Mesenchymal stem cell (in vitro differentiated cells and primary cell): Measurements from ENCODE around the gene CR1L. TPM values are rescaled to one million over a fixed set of nuclear protein-coding genes. Genes with fewer than 3 reads are reported as not detected.
A peak's percentile ranks its signal among the peaks of the same experiment; 100 is the strongest.

Experiments
- DNase-seq: peaks from one replicate; pipeline ENCODE4 v3.0.0-alpha.2; 2013
- H2AFZ ChIP-seq: one replicate; pipeline ENCODE4 v1.6.1; 2013; ENCODE audit warnings: low read depth, mild to moderate bottlenecking, control low read depth, inconsistent platforms, low read length, moderate library complexity
- H2AK5ac ChIP-seq: 2 replicates; pipeline ENCODE4 v1.6.1; 2013; ENCODE audit warnings: low read length, moderate library complexity, mild to moderate bottlenecking, inconsistent platforms; ENCODE audit not compliant: severe bottlenecking
- H2BK120ac ChIP-seq: one replicate; pipeline ENCODE4 v1.6.1; 2013; ENCODE audit warnings: low read depth, mild to moderate bottlenecking, inconsistent platforms, low read length, moderate library complexity
- H2BK12ac ChIP-seq, 2 experiments: one replicate each; pipeline ENCODE4 v1.6.1; 2013; ENCODE audit warnings: inconsistent platforms in 2 of 2, low read length in 2 of 2, mild to moderate bottlenecking in 2 of 2, moderate library complexity in 2 of 2, control low read depth in 1 of 2
- H2BK15ac ChIP-seq: one replicate; pipeline ENCODE4 v1.6.1; 2013; ENCODE audit warnings: mild to moderate bottlenecking, low read depth, inconsistent platforms; ENCODE audit not compliant: poor library complexity, severe bottlenecking
- H2BK5ac ChIP-seq: 2 replicates; pipeline ENCODE4 v1.6.1; 2013; ENCODE audit warnings: low read depth, mild to moderate bottlenecking, low read length, control low read depth, inconsistent platforms; ENCODE audit not compliant: poor library complexity, severe bottlenecking
- H3K14ac ChIP-seq, 2 experiments: one replicate each; pipeline ENCODE4 v1.6.1; 2013; ENCODE audit warnings: inconsistent platforms in 2 of 2, low read length in 2 of 2, control low read depth in 1 of 2, mild to moderate bottlenecking in 1 of 2, moderate library complexity in 1 of 2
- H3K18ac ChIP-seq, 2 experiments: one replicate each; pipeline ENCODE4 v1.6.1; 2013; ENCODE audit warnings: inconsistent platforms in 2 of 2, low read length in 2 of 2, control low read depth in 1 of 2, low read depth in 1 of 2, mild to moderate bottlenecking in 1 of 2
- H3K23ac ChIP-seq, 2 experiments: one replicate each; pipeline ENCODE4 v1.6.1; 2013; ENCODE audit warnings: inconsistent platforms in 2 of 2, low read length in 2 of 2, mild to moderate bottlenecking in 2 of 2, moderate library complexity in 2 of 2, control low read depth in 1 of 2
- H3K27ac ChIP-seq: 2 replicates; pipeline ENCODE4 v1.5.1; 2013; ENCODE audit warnings: mild to moderate bottlenecking, moderate library complexity, low read length, control low read depth, inconsistent platforms; ENCODE audit not compliant: poor library complexity, severe bottlenecking
- H3K27me3 ChIP-seq, 2 experiments: 2 replicates each; pipeline versions ENCODE4 v1.6.1 to v1.7.0; 2013; ENCODE audit warnings: low read length in 2 of 2, mild to moderate bottlenecking in 2 of 2, moderate library complexity in 2 of 2, control low read depth in 1 of 2, inconsistent platforms in 1 of 2; ENCODE audit not compliant: control insufficient read depth in 1 of 2, insufficient read depth in 1 of 2
- H3K36me3 ChIP-seq, 2 experiments: 2 replicates each; pipeline versions ENCODE4 v1.6.1 to v1.7.0; 2013; ENCODE audit warnings: low read length in 2 of 2, control low read depth in 1 of 2, inconsistent platforms in 1 of 2, low read depth in 1 of 2, mild to moderate bottlenecking in 1 of 2; ENCODE audit not compliant: insufficient read depth in 2 of 2, control insufficient read depth in 1 of 2
- H3K4ac ChIP-seq, 2 experiments: one replicate each; pipeline ENCODE4 v1.6.1; 2013; ENCODE audit warnings: inconsistent platforms in 2 of 2, low read length in 2 of 2, mild to moderate bottlenecking in 2 of 2, moderate library complexity in 2 of 2, control low read depth in 1 of 2, low read depth in 1 of 2
- H3K4me1 ChIP-seq: 2 replicates; pipeline ENCODE4 v1.6.1; 2013; ENCODE audit warnings: low read depth, low read length, control low read depth; ENCODE audit not compliant: control insufficient read depth, insufficient read depth
- H3K4me2 ChIP-seq: 2 replicates; pipeline ENCODE4 v1.6.1; 2013; ENCODE audit warnings: low read length, mild to moderate bottlenecking, inconsistent platforms; ENCODE audit not compliant: poor library complexity, severe bottlenecking
- H3K4me3 ChIP-seq, 2 experiments: 2 replicates each; pipeline versions ENCODE4 v1.5.1 to v1.7.0; 2013; ENCODE audit warnings: low read length in 2 of 2, mild to moderate bottlenecking in 2 of 2, control low read depth in 1 of 2, low read depth in 1 of 2; ENCODE audit not compliant: insufficient read depth in 1 of 2
- H3K79me1 ChIP-seq: replicated peaks from 2 replicates; pipeline ENCODE4 v1.6.1; 2013; ENCODE audit warnings: mild to moderate bottlenecking, control low read depth, low read length, inconsistent platforms; ENCODE audit not compliant: poor library complexity, severe bottlenecking
- H3K9ac ChIP-seq: 2 replicates; pipeline ENCODE4 v1.7.0; 2013; ENCODE audit warnings: mild to moderate bottlenecking, low read length, moderate library complexity
- H3K9me3 ChIP-seq: 2 replicates; pipeline ENCODE4 v1.7.0; 2013; ENCODE audit warnings: mild to moderate bottlenecking, low read length; ENCODE audit not compliant: control insufficient read depth
- H4K8ac ChIP-seq: one replicate; pipeline ENCODE4 v1.6.1; 2013; ENCODE audit warnings: inconsistent platforms, mild to moderate bottlenecking, low read length, moderate library complexity
- H4K91ac ChIP-seq: one replicate; pipeline ENCODE4 v1.6.1; 2013; ENCODE audit warnings: mild to moderate bottlenecking, low read length, inconsistent platforms
- WGBS: methylation state at CpG from one replicate; pipeline ENCODE4 v1.1.7; 2013; ENCODE audit warnings: mixed read lengths; 5-methylcytosine and 5-hydroxymethylcytosine counted together
- polyA plus RNA-seq, 2 experiments: library from polyadenylated mRNA; stranded (reverse); fragments of 200-250 nt; gene quantifications; one replicate each; pipeline ENCODE4 v1.2.3, GENCODE V29; 2013

Gene CR1L
- polyA plus RNA-seq (2013, experiment 1 of 2) = not detected
- polyA plus RNA-seq (2013, experiment 2 of 2) = not detected

GRCh38 chr1:207644852-207645634 is at the start of gene CR1L:
Gene CR1L, plus strand, starts transcription at chr1:207645133. Its CDS starts 101 bp downstream, at chr1:207645234.
- H3K27ac ChIP-seq = no peak within 1 kb of the TSS
- H3K4ac ChIP-seq = no peak within 1 kb of the TSS
- WGBS = 96% methylated on average over 65 of the region's 65 CpGs
- peak within 1 kb of the TSS in 1 of 2 experiments; percentile 15 for H3K14ac ChIP-seq
- peak within 1 kb of the TSS; percentile 15 for H4K91ac ChIP-seq
- H2AK5ac ChIP-seq = no peak within 1 kb of the TSS
- H2BK120ac ChIP-seq = no peak within 1 kb of the TSS
- peak within 1 kb of the TSS; percentile 49 for H3K9ac ChIP-seq
- H4K8ac ChIP-seq = no peak within 1 kb of the TSS
- no peak within 1 kb of the TSS for H2AFZ ChIP-seq
- H3K27me3 ChIP-seq = peaks cover 10 to 37% of the 10 kb centered on the region in 2 experiments
- no peak within 1 kb of the TSS for H2BK12ac ChIP-seq
- no peaks in the 10 kb centered on the region for H3K79me1 ChIP-seq
- no peak within 1 kb of the TSS for H2BK15ac ChIP-seq
- peaks cover 2% of the 10 kb centered on the region for H3K4me1 ChIP-seq
- peaks cover 0 to 3% of the 10 kb centered on the region in 2 experiments for H3K36me3 ChIP-seq
- no peak within 1 kb of the TSS for H3K4me2 ChIP-seq
- peak within 1 kb of the TSS in 1 of 2 experiments; percentile 67 for H3K23ac ChIP-seq
- no peak within 1 kb of the TSS for H2BK5ac ChIP-seq
- peak within 1 kb of the TSS; percentile 32 to 91 for H3K4me3 ChIP-seq
- no peak for DNase-seq
- H3K9me3 ChIP-seq = no peaks in the 10 kb centered on the region
- no peak within 1 kb of the TSS for H3K18ac ChIP-seq

GRCh38 chr1:207603777-207604176 is 41.2 kb upstream of the CR1L start:
- no peak overlapping the region for H3K14ac ChIP-seq

GRCh38 chr1:207605444-207606361 is 39.2 kb upstream of the CR1L start:
- no peak overlapping the region for H3K14ac ChIP-seq
- H4K8ac ChIP-seq = no peak overlapping the region
- no peak overlapping the region for H2BK12ac ChIP-seq
- H3K23ac ChIP-seq = no peak overlapping the region
- no peaks in the 10 kb centered on the region for H3K4me1 ChIP-seq
- H2BK120ac ChIP-seq = no peak overlapping the region
- H2AFZ ChIP-seq = no peak overlapping the region
- H2AK5ac ChIP-seq = no peak overlapping the region
- H3K27ac ChIP-seq = no peak overlapping the region
- H3K27me3 ChIP-seq = no peaks in the 10 kb centered on the region
- no peaks in the 10 kb centered on the region for H3K9me3 ChIP-seq
- no peak overlapping the region for H4K91ac ChIP-seq
- 87% methylated on average over 5 of the region's 7 CpGs for WGBS
- no peak overlapping the region for H3K4me3 ChIP-seq
- H3K4ac ChIP-seq = no peak overlapping the region
- no peak overlapping the region for H3K4me2 ChIP-seq
- no peak overlapping the region for H3K18ac ChIP-seq
- no peak overlapping the region for H2BK15ac ChIP-seq
- no peaks in the 10 kb centered on the region for H3K36me3 ChIP-seq
- H3K9ac ChIP-seq = no peak overlapping the region
- H2BK5ac ChIP-seq = no peak overlapping the region
- no peak for DNase-seq
- H3K79me1 ChIP-seq = no peaks in the 10 kb centered on the region

More at GRCh38 chr1:207603777-207604176, 41.2 kb upstream of the CR1L start:
- Histone ChIP-seq H2BK12ac (no peak overlapping the region), H3K23ac (no peak overlapping the region), H4K8ac (no peak overlapping the region), H2AFZ (no peak overlapping the region), H3K9me3 (no peaks in the 10 kb centered on the region), H3K4me3 (no peak overlapping the region), H3K9ac (no peak overlapping the region), H3K4me2 (no peak overlapping the region), H3K36me3 (no peaks in the 10 kb centered on the region), H3K4ac (no peak overlapping the region), H2BK120ac (no peak overlapping the region), H3K79me1 (no peaks in the 10 kb centered on the region), H2AK5ac (no peak overlapping the region), H3K4me1 (no peaks in the 10 kb centered on the region), H2BK5ac (no peak overlapping the region), H2BK15ac (no peak overlapping the region), H3K27ac (no peak overlapping the region), H4K91ac (no peak overlapping the region), H3K18ac (no peak overlapping the region), H3K27me3 (no peaks in the 10 kb centered on the region)
- 75% methylated on average over 4 of the region's 6 CpGs for WGBS
- peak; percentile 33 for DNase-seq

GRCh38 chr1:207606362-207606755 is 38.6 kb upstream of the CR1L start:
- no peaks in the 10 kb centered on the region for H3K9me3 ChIP-seq
- no peak overlapping the region for H3K4me2 ChIP-seq
- DNase-seq = no peak
- H4K91ac ChIP-seq = no peak overlapping the region
- no peak overlapping the region for H3K4ac ChIP-seq
- no peaks in the 10 kb centered on the region for H3K79me1 ChIP-seq
- no peak overlapping the region for H3K9ac ChIP-seq
- no peak overlapping the region for H2BK120ac ChIP-seq
- no peak overlapping the region for H2BK5ac ChIP-seq
- no peak overlapping the region for H3K18ac ChIP-seq
- no peak overlapping the region for H3K14ac ChIP-seq
- no peak overlapping the region for H2BK12ac ChIP-seq
- H2AFZ ChIP-seq = no peak overlapping the region
- H3K27me3 ChIP-seq = peaks cover 0 to 2% of the 10 kb centered on the region in 2 experiments
- no peak overlapping the region for H3K27ac ChIP-seq
- no peak overlapping the region for H3K4me3 ChIP-seq
- H2BK15ac ChIP-seq = no peak overlapping the region
- H3K4me1 ChIP-seq = no peaks in the 10 kb centered on the region
- H3K23ac ChIP-seq = no peak overlapping the region
- no peak overlapping the region for H2AK5ac ChIP-seq
- H3K36me3 ChIP-seq = no peaks in the 10 kb centered on the region
- 83% methylated on average over 1 of the region's 2 CpGs for WGBS
- H4K8ac ChIP-seq = no peak overlapping the region
